Raji (cell line): ENCODE data around the gene PYDC1.

Experiments
- POLR2A ChIP-seq: IDR thresholded peaks from 2 replicates; pipeline ENCODE4 v1.6.1; 2011; ENCODE audit warnings: low read depth, low read length, control low read depth; ENCODE audit not compliant: insufficient read depth

Gene PYDC1

GRCh38 chr16:31179219-31179746, 37.7 kb downstream of the PYDC1 start:
- no peak for TF ChIP-seq POLR2A

- TF ChIP-seq POLR2A, result no peak
Measured at GRCh38 chr16:31177136-31177535, 39.8 kb downstream of the PYDC1 start.

GRCh38 chr16:31168848-31169247, 48.1 kb downstream of the PYDC1 start:
- TF ChIP-seq POLR2A, result no peak

GRCh38 chr16:31167315-31167714, 49.6 kb downstream of the PYDC1 start:
- TF ChIP-seq POLR2A, result no peak
